Right lobe of liver (tissue), 4 donors: ENCODE results near the gene AP2M1.

Experiments
- CTCF ChIP-seq, 4 donors: fragments of 200-600 bp in 3 of 4; fragments of 450-650 bp in 1 of 4; IDR thresholded peaks; one replicate each; pipeline versions ENCODE4 v1.5.1 to v1.8.0; 2016 to 2022; ENCODE audit warnings: antibody characterized with exemption in 4 of 4, mild to moderate bottlenecking in 2 of 4
- POLR2A ChIP-seq: fragments of 450-650 bp; IDR thresholded peaks from one replicate; pipeline ENCODE4 v1.6.1; 2017; ENCODE audit warnings: antibody characterized with exemption, mild to moderate bottlenecking
- donor health status: DM: no; HTN: no; CAD: no.
- donor health status: DM: no; HTN: no; CAD: no.
- donor health status: DM: no; HTN: yes; CAD: no.

- no peak for TF ChIP-seq CTCF (IDR thresholded peaks at IDR 0.05)
- no peak for TF ChIP-seq POLR2A
Measured at GRCh38 chr3:184231671-184232070, 57.0 kb downstream of the AP2M1 start.
